GM12878 (cell line): ENCODE results near the gene PVALEF. TPM values are rescaled to one million over a fixed set of nuclear protein-coding genes. Genes with fewer than 3 reads are reported as not detected.

ENCODE experiments used
- ATAC-seq: fragments of 200-7000 bp; cut with Tn5 transposase; 3 replicates; pipeline ENCODE4 v1.9.1; 2020; ENCODE audit warnings: mild to moderate bottlenecking, moderate library complexity
- BruUV-seq: library from RNA; stranded (reverse); fragments of 400-500 nt; replicated peaks from 2 replicates; lab custom pipeline; 2021; lab: Mats Ljungman, UMichigan
- CTCF ChIA-PET: fragments of 300-600 bp; sonication (Branson Sonifier 250); formaldehyde crosslinking; extraction: SDS; loops from one replicate; lab custom pipeline; 2021; ENCODE audit warnings: inconsistent platforms; lab: Yijun Ruan, JAX
- POLR2A ChIA-PET: fragments of 350-600 bp; formaldehyde crosslinking; extraction: SDS; loops from one replicate; lab custom pipeline; 2021; ENCODE audit warnings: inconsistent platforms; lab: Charles Lee
- RAD21 ChIA-PET: fragments of 300-600 bp; sonication (Branson Sonifier 250); formaldehyde crosslinking; loops from one replicate; lab custom pipeline; 2023; ENCODE audit warnings: antibody characterized with exemption; ENCODE audit not compliant: unreplicated experiment; lab: Charles Lee
- SMC1A ChIA-PET: fragments of 300-600 bp; sonication (Branson Sonifier 250); formaldehyde crosslinking; loops from one replicate; lab custom pipeline; 2023; ENCODE audit not compliant: unreplicated experiment, uncharacterized antibody; lab: Charles Lee
- DNase-seq: peaks from one replicate; pipeline ENCODE4 v3.0.0-alpha.2; 2011; ENCODE audit warnings: low read depth, low spot score
- FAIRE-seq: peaks from 3 replicates; lab custom pipeline; 2011; peaks lifted over from hg19 to GRCh38; lab: Jason Lieb, UNC
- H2AFZ ChIP-seq: 2 replicates; pipeline ENCODE4 v1.6.0; 2011; ENCODE audit warnings: low read depth, low read length, control low read depth; ENCODE audit not compliant: control insufficient read depth
- H3K27ac ChIP-seq: 2 replicates; pipeline ENCODE4 v1.5.1; 2011; ENCODE audit warnings: control low read depth; ENCODE audit not compliant: control insufficient read depth, insufficient read depth
- H3K27me3 ChIP-seq, 2 experiments: replicated peaks in 1 of 2; 2 replicates each; pipeline versions ENCODE4 v1.6.0 to v1.6.1; 2011; ENCODE audit warnings: low read length in 1 of 2; ENCODE audit not compliant: control insufficient read depth in 2 of 2, insufficient read depth in 2 of 2
- H3K36me3 ChIP-seq, 2 experiments: 2 replicates each; pipeline ENCODE4 v1.5.1; 2011; ENCODE audit warnings: low read length in 1 of 2; ENCODE audit not compliant: control insufficient read depth in 2 of 2, insufficient read depth in 2 of 2
- H3K4me1 ChIP-seq: 2 replicates; pipeline ENCODE4 v1.6.1; 2011; ENCODE audit warnings: mild to moderate bottlenecking, low read length, moderate library complexity, mixed read lengths; ENCODE audit not compliant: control insufficient read depth, insufficient read depth
- H3K4me2 ChIP-seq: 2 replicates; pipeline ENCODE4 v1.6.0; 2011; ENCODE audit warnings: control low read depth; ENCODE audit not compliant: control insufficient read depth, insufficient read depth
- H3K4me3 ChIP-seq: fragments of 200-600 bp; sonication (generic); 2 replicates; pipeline ENCODE4 v1.5.1; 2016
- H3K79me2 ChIP-seq: 2 replicates; pipeline ENCODE4 v1.6.0; 2011; ENCODE audit warnings: low read length; ENCODE audit not compliant: control insufficient read depth, insufficient read depth
- H3K9ac ChIP-seq: 2 replicates; pipeline ENCODE4 v1.8.0; 2011; ENCODE audit warnings: low read length, control low read depth, mixed read lengths; ENCODE audit not compliant: control insufficient read depth, insufficient read depth
- H3K9me3 ChIP-seq: replicated peaks from 3 replicates; pipeline ENCODE4 v1.5.1; 2011; ENCODE audit warnings: mild to moderate bottlenecking, low read length; ENCODE audit not compliant: control insufficient read depth, insufficient read depth
- H4K20me1 ChIP-seq: 2 replicates; pipeline ENCODE4 v1.6.0; 2011; ENCODE audit not compliant: control insufficient read depth, insufficient read depth
- STAT1 ChIP-seq: fragments of 450-650 bp; conservative IDR thresholded peaks from 2 replicates; pipeline ENCODE4 v1.6.1; 2014; ENCODE audit warnings: antibody characterized with exemption, mild to moderate bottlenecking
- WGBS: methylation state at CpG from one replicate; pipeline ENCODE4 v1.1.6; 2016; ENCODE audit warnings: low lambda C conversion rate; ENCODE audit not compliant: insufficient replicate concordance, insufficient coverage; ENCODE audit errors: missing lambda C conversion rate; 5-methylcytosine and 5-hydroxymethylcytosine counted together
- in situ Hi-C: fragments of 300-500 bp; cut with MboI; formaldehyde crosslinking; loops from 9 replicates; pipeline ENCODE4 v1.14.3; 2018; ENCODE audit warnings: mixed read lengths
- intact Hi-C: fragments of 100-400 bp; cut with micrococcal nuclease; formaldehyde crosslinking; loops from one replicate; pipeline ENCODE4 v1.14.2; 2022; ENCODE audit not compliant: unreplicated experiment
- polyA plus RNA-seq, 11 experiments: library from polyadenylated mRNA; depleted of rRNA in 4 of 11; unstranded in 6 of 11; stranded (reverse) in 5 of 11; fragments of >200 nt; fragmentation: Nextera tagmentation in 4 of 11; fragmentation: Illumina TruSeq in 1 of 11; extraction: Ambion mirVana in 4 of 11; extraction: Trizol in 1 of 11; gene quantifications; 1 replicate in 1 of 11; 2 replicates in 10 of 11; pipeline versions ENCODE4 v1.2.1 to v1.2.3, GENCODE V29; 2011 to 2016; ENCODE audit warnings: inconsistent platforms in 2 of 11, missing spikeins in 2 of 11, low read depth in 1 of 11
- total RNA-seq, 4 experiments: library from RNA; depleted of rRNA in 3 of 4; stranded (reverse); fragments of >200 nt in 3 of 4; fragmentation: Illumina TruSeq in 1 of 4; extraction: Trizol in 1 of 4; gene quantifications; 2 replicates each; pipeline versions ENCODE4 v1.2.1 to v1.2.3, GENCODE V29; 2013 to 2021
- TF ChIP-seq, protein P1 (sequence below): IDR thresholded peaks from 2 replicates; pipeline ENCODE4 v1.6.1; 2011; ENCODE audit warnings: low read depth, low read length, improper control_type of control experiment, borderline replicate concordance
- TF ChIP-seq, protein P2 (sequence below): fragments of 450-650 bp; IDR thresholded peaks from 2 replicates; pipeline ENCODE4 v1.6.1; 2017; ENCODE audit warnings: borderline replicate concordance

Gene PVALEF
- total and polyA plus RNA-seq, 10 of the 15 experiments (the other 5 are each of a cell fraction or from before 2014, with no cell fraction given): not detected

DNA sequence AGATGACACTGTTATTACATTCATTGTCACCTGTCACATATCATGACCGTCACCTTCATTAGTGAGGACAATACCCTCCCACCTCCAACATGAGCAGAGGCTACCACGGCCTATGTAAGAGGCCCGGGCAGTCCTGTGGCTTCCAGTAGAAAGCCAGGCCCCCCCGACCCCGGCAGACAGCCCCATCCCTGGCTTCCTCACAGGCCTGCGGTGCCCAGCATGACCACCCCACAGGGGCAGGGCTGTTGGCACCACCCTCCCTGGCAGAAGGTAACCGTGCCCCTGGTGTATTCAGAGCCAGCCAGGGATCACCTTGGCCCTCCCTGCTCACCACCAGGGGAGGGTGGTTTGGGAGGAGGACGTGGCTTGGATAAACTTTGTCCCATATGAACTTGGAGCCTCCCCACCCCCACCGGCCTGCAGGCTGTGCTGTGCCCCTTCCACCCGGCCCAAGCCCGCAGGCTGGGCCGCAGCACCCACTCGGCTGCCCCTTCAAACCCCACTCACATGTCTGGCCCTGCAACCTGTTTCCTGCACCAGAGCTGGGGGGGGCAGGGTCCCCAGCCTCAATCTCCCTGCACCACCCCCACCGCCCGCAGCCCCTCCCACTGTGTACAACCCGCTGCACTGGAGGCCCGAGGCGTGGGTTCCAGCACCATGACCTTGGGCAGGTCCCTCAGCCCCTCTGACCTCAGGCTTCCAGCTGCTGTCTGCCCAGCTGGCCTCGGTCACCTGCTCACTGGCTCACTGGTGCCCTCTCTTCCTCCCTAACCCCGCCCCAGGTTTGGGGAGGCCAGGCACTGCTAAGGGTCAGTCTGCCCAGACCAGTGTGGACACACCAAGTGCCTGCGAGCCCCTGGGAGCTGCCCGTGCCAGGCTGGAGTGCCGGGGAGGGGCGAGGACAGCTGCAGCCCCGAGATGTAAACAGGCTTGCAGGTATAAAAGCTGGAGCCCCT is 13.1 kb downstream of the PVALEF start:
- CTCF ChIA-PET: no interaction called here
- TF ChIP-seq, protein P1, sequence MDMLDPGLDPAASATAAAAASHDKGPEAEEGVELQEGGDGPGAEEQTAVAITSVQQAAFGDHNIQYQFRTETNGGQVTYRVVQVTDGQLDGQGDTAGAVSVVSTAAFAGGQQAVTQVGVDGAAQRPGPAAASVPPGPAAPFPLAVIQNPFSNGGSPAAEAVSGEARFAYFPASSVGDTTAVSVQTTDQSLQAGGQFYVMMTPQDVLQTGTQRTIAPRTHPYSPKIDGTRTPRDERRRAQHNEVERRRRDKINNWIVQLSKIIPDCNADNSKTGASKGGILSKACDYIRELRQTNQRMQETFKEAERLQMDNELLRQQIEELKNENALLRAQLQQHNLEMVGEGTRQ: no peak
- TF ChIP-seq, protein P2, sequence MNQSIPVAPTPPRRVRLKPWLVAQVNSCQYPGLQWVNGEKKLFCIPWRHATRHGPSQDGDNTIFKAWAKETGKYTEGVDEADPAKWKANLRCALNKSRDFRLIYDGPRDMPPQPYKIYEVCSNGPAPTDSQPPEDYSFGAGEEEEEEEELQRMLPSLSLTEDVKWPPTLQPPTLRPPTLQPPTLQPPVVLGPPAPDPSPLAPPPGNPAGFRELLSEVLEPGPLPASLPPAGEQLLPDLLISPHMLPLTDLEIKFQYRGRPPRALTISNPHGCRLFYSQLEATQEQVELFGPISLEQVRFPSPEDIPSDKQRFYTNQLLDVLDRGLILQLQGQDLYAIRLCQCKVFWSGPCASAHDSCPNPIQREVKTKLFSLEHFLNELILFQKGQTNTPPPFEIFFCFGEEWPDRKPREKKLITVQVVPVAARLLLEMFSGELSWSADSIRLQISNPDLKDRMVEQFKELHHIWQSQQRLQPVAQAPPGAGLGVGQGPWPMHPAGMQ: no peak
- TF ChIP-seq STAT1: no peak
- TF ChIP-seq, all 136 proteins: peak for 0
- H3K79me2 ChIP-seq: no peaks in the 10 kb centered on the region
- no peak overlapping the region for H3K27ac ChIP-seq
- H2AFZ ChIP-seq: no peak overlapping the region
- no peaks in the 10 kb centered on the region for H3K27me3 ChIP-seq
- ATAC-seq: no peak
- ChIA-PET RAD21 (no interaction called here), SMC1A (no interaction called here), POLR2A (no interaction called here)
- no TSS peak for BruUV-seq
- H3K9me3 ChIP-seq: no peaks in the 10 kb centered on the region; the same call in 2 of the 3 replicates
- no peaks in the 10 kb centered on the region for H4K20me1 ChIP-seq
- DNase-seq: no peak
- no peak overlapping the region for H3K4me2 ChIP-seq
- no peak overlapping the region for H3K4me3 ChIP-seq
- H3K9ac ChIP-seq: no peak overlapping the region
- WGBS: 31% methylated on average over 23 of the region's 25 CpGs
- in situ Hi-C loops: no loop called here
- H3K36me3 ChIP-seq: no peaks in the 10 kb centered on the region
- H3K4me1 ChIP-seq: no peaks in the 10 kb centered on the region
- intact Hi-C loops: no loop called here
- FAIRE-seq: no peak
